A673 (cell line): ENCODE measurements around the gene LHX4. TPM values are rescaled to one million over a fixed set of nuclear protein-coding genes. Genes with fewer than 3 reads are reported as not detected.

Source experiments
- BruUV-seq: library from RNA; stranded (reverse); fragments of 400-500 nt; replicated peaks from 2 replicates; lab custom pipeline; 2021; lab: Mats Ljungman, UMichigan
- CTCF ChIA-PET: fragments of 300-600 bp; sonication (Branson Sonifier 250); formaldehyde crosslinking; loops from one replicate; lab custom pipeline; 2022; ENCODE audit warnings: antibody characterized with exemption; lab: Charles Lee
- POLR2A ChIA-PET: fragments of 300-600 bp; sonication (Branson Sonifier 250); formaldehyde crosslinking; loops from one replicate; lab custom pipeline; 2022; ENCODE audit warnings: antibody characterized with exemption; ENCODE audit not compliant: low non-redundant PET; lab: Charles Lee
- DNase-seq: peaks from one replicate; pipeline ENCODE4 v3.0.0-alpha.2; 2015; ENCODE audit warnings: low spot score
- H3K27ac ChIP-seq: fragments of 200-600 bp; sonication (generic); 2 replicates; pipeline ENCODE4 v1.5.1; 2016; ENCODE audit warnings: mixed run types, low read depth, mild to moderate bottlenecking, mixed read lengths, antibody characterized with exemption, low read length; ENCODE audit not compliant: poor library complexity, severe bottlenecking
- H3K27me3 ChIP-seq: fragments of 200-600 bp; sonication (generic); replicated peaks from 2 replicates; pipeline ENCODE4 v1.6.1; 2017; ENCODE audit warnings: mixed run types, low read depth, mild to moderate bottlenecking, mixed read lengths, antibody characterized with exemption, low read length; ENCODE audit not compliant: insufficient read depth, poor library complexity
- H3K36me3 ChIP-seq: fragments of 200-600 bp; sonication (generic); 2 replicates; pipeline ENCODE4 v1.6.1; 2016; ENCODE audit warnings: mixed run types, mild to moderate bottlenecking, mixed read lengths, antibody characterized with exemption, low read length; ENCODE audit not compliant: insufficient read depth, poor library complexity, severe bottlenecking
- H3K4me1 ChIP-seq: fragments of 200-600 bp; sonication (generic); 2 replicates; pipeline ENCODE4 v1.6.1; 2017; ENCODE audit warnings: mixed run types, mild to moderate bottlenecking, mixed read lengths, antibody characterized with exemption, low read length; ENCODE audit not compliant: insufficient read depth, poor library complexity, severe bottlenecking
- H3K4me3 ChIP-seq: fragments of 200-600 bp; sonication (generic); 2 replicates; pipeline ENCODE4 v1.5.1; 2016; ENCODE audit warnings: low read depth, mixed run types, mild to moderate bottlenecking, mixed read lengths, low read length; ENCODE audit not compliant: poor library complexity, severe bottlenecking
- H3K9me3 ChIP-seq: fragments of 200-600 bp; sonication (generic); 2 replicates; pipeline ENCODE4 v1.6.1; 2016; ENCODE audit warnings: mixed run types, low read depth, mild to moderate bottlenecking, mixed read lengths, antibody characterized with exemption, low read length; ENCODE audit not compliant: poor library complexity, severe bottlenecking
- EZH2 ChIP-seq: fragments of 200-600 bp; sonication (generic); IDR thresholded peaks from 2 replicates; pipeline ENCODE4 v1.6.1; 2017; ENCODE audit warnings: borderline replicate concordance, low read depth, mild to moderate bottlenecking, mixed read lengths, antibody characterized with exemption, low read length; ENCODE audit not compliant: poor library complexity, severe bottlenecking
- intact Hi-C: fragments of 100-400 bp; cut with micrococcal nuclease; formaldehyde crosslinking; loops from one replicate; pipeline ENCODE4 v1.10.0; 2022; ENCODE audit not compliant: unreplicated experiment
- total RNA-seq: library from RNA; stranded (reverse); gene quantifications from 2 replicates; pipeline ENCODE4 v1.2.3, GENCODE V29; 2021
- TF ChIP-seq, protein P1 (sequence below): fragments of 300-800, 200-600 bp; sonication (generic); conservative IDR thresholded peaks from 2 replicates; pipeline ENCODE4 v1.5.1; 2017; ENCODE audit warnings: low read depth, mild to moderate bottlenecking, antibody characterized with exemption, low read length, moderate library complexity, mixed read lengths

The LHX4 gene
- total RNA-seq, 1 experiment from 2014 or later, result not detected

DNA sequence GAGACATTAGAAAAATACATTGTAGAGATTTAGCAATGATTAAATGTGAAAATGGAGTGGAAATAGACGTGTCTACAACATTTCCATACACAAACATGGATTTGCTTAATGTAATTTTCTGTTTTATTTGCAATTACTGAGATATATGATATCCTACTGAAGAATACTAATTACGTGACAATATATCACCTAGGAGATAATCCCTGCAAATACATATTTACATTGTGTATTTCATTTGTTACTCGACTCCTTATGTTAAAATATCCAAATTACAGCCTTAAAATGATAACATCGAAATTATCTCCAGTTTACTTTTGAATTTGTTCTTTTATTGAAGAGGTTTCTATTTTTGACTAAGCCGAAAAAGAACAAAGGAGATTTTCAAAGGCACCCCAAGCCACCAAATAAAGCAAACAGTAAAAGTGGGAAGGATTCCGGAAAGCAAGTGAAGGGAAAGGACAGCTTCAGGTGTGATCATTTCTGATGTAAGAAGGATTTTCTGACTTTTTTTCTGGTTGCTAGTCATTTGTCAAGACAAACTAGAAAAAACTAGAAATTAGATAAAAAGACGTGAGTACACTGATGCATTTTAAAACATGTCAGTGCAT lies 7.9 kb downstream of the LHX4 start:
- POLR2A ChIA-PET, result no interaction called here
- H3K4me1 ChIP-seq, result no peaks in the 10 kb centered on the region

DNA sequence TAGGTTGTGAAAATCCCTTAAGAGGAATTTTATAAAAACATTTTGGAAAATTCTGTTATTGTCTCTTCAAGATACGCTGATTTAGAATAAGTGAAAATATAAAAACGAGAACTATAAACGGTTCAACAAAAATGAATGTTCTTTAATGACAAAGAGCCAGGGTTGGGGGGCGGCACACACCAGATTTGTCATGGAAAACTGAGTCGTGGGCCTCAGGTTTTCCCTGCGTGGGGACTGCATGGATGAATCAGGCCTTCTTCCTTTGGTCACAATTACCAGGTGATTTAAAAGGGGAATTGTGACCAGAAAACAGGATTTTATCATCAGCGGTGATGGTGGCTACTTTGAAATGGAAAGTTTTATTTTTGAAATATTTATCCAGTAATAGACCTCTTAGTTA lies 8.6 kb downstream of the LHX4 start:
- Histone ChIP-seq H3K36me3 (no peaks in the 10 kb centered on the region), H3K4me3 (no peak overlapping the region), H3K27ac (no peak overlapping the region), H3K27me3 (peaks cover 90% of the 10 kb centered on the region), H3K9me3 (no peaks in the 10 kb centered on the region), H3K4me1 (no peaks in the 10 kb centered on the region)
- BruUV-seq, result no TSS peak
- intact Hi-C loops, result no loop called here
- TF ChIP-seq EZH2, result no peak
- TF ChIP-seq, protein P1, sequence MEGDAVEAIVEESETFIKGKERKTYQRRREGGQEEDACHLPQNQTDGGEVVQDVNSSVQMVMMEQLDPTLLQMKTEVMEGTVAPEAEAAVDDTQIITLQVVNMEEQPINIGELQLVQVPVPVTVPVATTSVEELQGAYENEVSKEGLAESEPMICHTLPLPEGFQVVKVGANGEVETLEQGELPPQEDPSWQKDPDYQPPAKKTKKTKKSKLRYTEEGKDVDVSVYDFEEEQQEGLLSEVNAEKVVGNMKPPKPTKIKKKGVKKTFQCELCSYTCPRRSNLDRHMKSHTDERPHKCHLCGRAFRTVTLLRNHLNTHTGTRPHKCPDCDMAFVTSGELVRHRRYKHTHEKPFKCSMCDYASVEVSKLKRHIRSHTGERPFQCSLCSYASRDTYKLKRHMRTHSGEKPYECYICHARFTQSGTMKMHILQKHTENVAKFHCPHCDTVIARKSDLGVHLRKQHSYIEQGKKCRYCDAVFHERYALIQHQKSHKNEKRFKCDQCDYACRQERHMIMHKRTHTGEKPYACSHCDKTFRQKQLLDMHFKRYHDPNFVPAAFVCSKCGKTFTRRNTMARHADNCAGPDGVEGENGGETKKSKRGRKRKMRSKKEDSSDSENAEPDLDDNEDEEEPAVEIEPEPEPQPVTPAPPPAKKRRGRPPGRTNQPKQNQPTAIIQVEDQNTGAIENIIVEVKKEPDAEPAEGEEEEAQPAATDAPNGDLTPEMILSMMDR, result no peak
- ChIA-PET CTCF (no interaction called here), POLR2A (no interaction called here)
- no peak for DNase-seq

More for the DNA sequence above, 7.9 kb downstream of the LHX4 start:
- no peak for DNase-seq
- no peak overlapping the region for H3K4me3 ChIP-seq
- H3K27ac ChIP-seq, result no peak overlapping the region
- H3K9me3 ChIP-seq, result no peaks in the 10 kb centered on the region
- H3K36me3 ChIP-seq, result no peaks in the 10 kb centered on the region
- BruUV-seq, result no TSS peak
- intact Hi-C loops, result no loop called here
- H3K27me3 ChIP-seq, result peaks cover 97% of the 10 kb centered on the region
- CTCF ChIA-PET, result no interaction called here
- TF ChIP-seq EZH2, result no peak
- TF ChIP-seq, protein P1, result no peak

DNA sequence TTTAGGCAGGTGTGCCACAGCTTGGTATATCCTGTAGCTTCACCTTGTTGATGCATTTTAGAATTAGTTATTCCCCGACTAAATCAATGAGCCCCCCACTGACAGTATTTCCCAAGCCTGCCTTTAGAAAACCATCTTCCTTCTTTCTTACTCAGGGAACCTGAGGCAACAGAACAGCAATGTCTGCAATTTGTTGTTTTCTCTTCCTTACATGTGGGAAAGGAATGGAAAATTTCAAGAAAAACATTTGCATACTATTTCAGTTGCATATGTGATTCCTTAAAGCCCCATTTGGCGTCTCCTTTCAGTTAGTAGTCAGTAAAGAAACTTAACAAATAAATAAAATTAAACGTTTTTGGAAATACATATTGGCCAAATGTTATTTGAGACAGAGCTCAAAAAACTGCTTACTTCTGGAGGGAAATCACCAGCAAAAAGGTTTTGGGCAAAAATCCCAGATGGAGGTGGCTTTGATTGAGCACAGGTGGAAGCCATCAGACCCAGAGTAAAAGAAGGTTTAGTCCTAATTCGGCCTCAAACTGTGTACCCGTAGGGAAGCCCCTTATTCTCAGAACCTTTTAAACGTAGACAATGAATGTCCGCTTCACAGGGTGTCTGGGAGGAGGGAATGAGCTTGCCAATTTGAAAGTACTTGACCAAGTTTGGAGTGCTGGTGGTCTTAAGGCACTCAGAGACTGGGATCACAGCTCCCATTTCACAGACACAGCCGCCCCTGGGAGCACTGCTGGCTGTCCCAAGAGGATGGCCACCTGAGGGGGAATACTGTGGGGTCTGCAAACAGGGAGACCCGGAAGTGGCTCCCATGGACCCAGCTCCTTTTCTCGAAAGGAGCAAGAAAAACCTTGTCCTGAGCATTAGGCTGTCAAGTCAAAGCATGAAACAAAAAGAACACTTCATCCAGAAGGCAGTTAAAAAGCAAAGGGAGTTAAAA lies 9.4 kb downstream of the LHX4 start:
- CTCF ChIA-PET, result no interaction called here
- Histone ChIP-seq H3K27ac (no peak overlapping the region), H3K27me3 (peaks cover 83% of the 10 kb centered on the region), H3K4me3 (no peak overlapping the region), H3K4me1 (no peaks in the 10 kb centered on the region), H3K9me3 (no peaks in the 10 kb centered on the region), H3K36me3 (no peaks in the 10 kb centered on the region)
- POLR2A ChIA-PET, result no interaction called here
- intact Hi-C loops, result no loop called here
- TF ChIP-seq, protein P1, result no peak
- no peak for TF ChIP-seq EZH2
- no peak for DNase-seq
- BruUV-seq, result no TSS peak
